ENCODE measurements around the gene CYP4B1.
"Not testable (repeated sequence)": the region's sequence is repeated elsewhere in the genome, so short reads cannot be mapped to it uniquely, and the experiment has no call there.

Gene CYP4B1

DNA sequence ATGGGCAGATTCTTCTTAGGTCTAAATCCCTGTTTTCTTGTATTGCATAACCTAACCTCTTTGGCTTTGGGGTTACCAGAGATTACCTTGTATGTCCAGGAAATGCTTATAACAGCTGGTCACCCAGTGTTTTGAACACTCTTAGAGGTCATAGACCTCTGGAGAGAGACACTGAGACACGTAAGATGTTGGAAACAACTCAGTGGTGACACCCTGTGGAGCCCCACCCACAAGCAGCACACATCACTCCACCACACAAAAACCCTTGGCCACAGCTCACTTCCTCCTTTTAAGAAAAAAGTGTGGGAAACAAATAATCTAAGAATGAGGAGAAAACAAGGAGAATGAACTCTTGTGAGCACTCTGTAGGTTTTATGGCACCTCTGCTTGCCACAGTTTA, 26.3 kb upstream of the CYP4B1 start:
- Mint-ChIP-seq H3K4me3 (no peak overlapping the region), H3K27me3 (peaks cover 19% of the 10 kb centered on the region), H3K9me3 (peaks cover 20% of the 10 kb centered on the region), H3K36me3 (no peaks in the 10 kb centered on the region), H3K27ac (no peak overlapping the region), H3K4me1 (no peaks in the 10 kb centered on the region)
- no peak for ATAC-seq

- peaks cover 18% of the 10 kb centered on the region for H3K9me3 Mint-ChIP-seq
- H3K4me3 Mint-ChIP-seq, result no peak overlapping the region
- H3K4me1 Mint-ChIP-seq, result no peaks in the 10 kb centered on the region
- ATAC-seq, result no peak
- H3K27ac Mint-ChIP-seq, result no peak overlapping the region
- no peaks in the 10 kb centered on the region for H3K36me3 Mint-ChIP-seq
- peaks cover 2% of the 10 kb centered on the region for H3K27me3 Mint-ChIP-seq
Observed at GRCh38 chr1:46774297-46774696, 24.5 kb upstream of the CYP4B1 start.

DNA sequence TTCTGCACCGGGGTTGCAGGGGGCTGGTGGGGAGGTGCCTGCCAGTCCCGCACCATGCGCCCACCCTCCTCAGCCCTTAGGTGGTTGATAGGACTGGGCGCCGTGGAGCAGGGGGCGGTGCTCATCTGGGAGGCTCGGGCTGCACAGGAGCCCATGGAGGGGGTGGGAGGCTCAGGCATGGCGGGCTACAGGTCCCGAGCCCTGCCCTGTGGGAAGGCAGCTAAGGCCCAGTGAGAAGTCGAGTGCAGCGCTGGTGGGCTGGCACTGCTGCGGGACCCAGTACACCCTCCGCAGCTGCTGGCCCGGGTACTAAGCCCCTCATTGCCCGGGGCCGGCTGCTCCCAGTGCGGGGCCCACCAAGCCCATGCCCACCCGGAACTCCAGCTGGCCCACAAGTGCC, 20.4 kb upstream of the CYP4B1 start:
- not testable (repeated sequence) for H3K4me3 Mint-ChIP-seq, H3K4me1 Mint-ChIP-seq, ATAC-seq, H3K36me3 Mint-ChIP-seq, H3K27ac Mint-ChIP-seq
- H3K9me3 Mint-ChIP-seq, result peaks cover 12% of the 10 kb centered on the region
- H3K27me3 Mint-ChIP-seq, result peaks cover 13% of the 10 kb centered on the region

DNA sequence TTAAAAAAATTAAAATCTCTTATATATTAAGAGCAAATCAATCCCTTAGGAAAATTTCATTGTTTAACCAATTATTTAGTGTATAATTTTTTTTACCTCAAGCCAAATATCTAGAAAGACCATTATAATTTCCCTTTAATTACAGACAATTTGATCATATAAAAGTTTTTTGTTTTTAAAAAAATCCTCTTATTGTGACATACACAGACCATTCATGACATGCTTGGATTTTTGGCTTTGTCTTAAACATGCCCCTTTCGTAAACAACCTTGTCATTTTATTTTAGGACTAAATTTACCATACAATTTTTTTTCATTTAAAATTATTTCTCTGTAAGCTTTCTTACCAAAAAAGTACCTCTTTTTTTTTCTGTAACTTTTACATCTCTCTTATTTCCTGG, 14.2 kb upstream of the CYP4B1 start:
- peaks cover 5% of the 10 kb centered on the region for H3K36me3 Mint-ChIP-seq
- H3K4me3 Mint-ChIP-seq, result no peak overlapping the region
- peaks cover 9% of the 10 kb centered on the region for H3K9me3 Mint-ChIP-seq
- no peak overlapping the region for H3K27ac Mint-ChIP-seq
- H3K4me1 Mint-ChIP-seq, result no peaks in the 10 kb centered on the region
- H3K27me3 Mint-ChIP-seq, result peaks cover 47% of the 10 kb centered on the region
- no peak for ATAC-seq

- H3K27ac Mint-ChIP-seq, H3K4me1 Mint-ChIP-seq, H3K4me3 Mint-ChIP-seq, ATAC-seq, H3K9me3 Mint-ChIP-seq, H3K36me3 Mint-ChIP-seq: not testable (repeated sequence)
- H3K27me3 Mint-ChIP-seq, result peaks cover 44% of the 10 kb centered on the region
Observed at GRCh38 chr1:46788634-46789033, 10.2 kb upstream of the CYP4B1 start.

GRCh38 chr1:46790446-46791101, 8.3 kb upstream of the CYP4B1 start:
- H3K4me1 Mint-ChIP-seq, result no peaks in the 10 kb centered on the region
- ATAC-seq, result no peak
- peaks cover 5% of the 10 kb centered on the region for H3K9me3 Mint-ChIP-seq
- H3K27me3 Mint-ChIP-seq, result peaks cover 39% of the 10 kb centered on the region
- H3K36me3 Mint-ChIP-seq, result no peaks in the 10 kb centered on the region
- no peak overlapping the region for H3K4me3 Mint-ChIP-seq
- H3K27ac Mint-ChIP-seq, result no peak overlapping the region

DNA sequence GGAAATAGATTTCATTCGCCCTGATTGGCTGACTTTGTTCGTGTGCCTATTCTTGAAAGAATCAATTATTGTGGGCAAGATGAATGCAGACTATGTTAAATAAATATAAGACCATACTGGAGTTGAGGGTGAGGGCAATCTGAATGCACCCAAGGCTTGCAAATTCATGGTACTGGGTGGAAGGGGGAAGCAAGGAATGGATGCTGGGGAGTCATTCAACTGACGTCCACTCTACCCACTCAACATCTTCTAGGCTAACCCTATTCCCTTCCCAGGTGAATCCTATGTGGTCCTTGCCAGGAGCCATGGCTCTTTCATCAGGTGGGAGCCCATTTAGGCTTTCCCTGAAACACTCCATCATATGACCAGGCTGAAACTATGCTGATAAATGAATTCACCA, 5.7 kb upstream of the CYP4B1 start:
- ATAC-seq, result no peak

DNA sequence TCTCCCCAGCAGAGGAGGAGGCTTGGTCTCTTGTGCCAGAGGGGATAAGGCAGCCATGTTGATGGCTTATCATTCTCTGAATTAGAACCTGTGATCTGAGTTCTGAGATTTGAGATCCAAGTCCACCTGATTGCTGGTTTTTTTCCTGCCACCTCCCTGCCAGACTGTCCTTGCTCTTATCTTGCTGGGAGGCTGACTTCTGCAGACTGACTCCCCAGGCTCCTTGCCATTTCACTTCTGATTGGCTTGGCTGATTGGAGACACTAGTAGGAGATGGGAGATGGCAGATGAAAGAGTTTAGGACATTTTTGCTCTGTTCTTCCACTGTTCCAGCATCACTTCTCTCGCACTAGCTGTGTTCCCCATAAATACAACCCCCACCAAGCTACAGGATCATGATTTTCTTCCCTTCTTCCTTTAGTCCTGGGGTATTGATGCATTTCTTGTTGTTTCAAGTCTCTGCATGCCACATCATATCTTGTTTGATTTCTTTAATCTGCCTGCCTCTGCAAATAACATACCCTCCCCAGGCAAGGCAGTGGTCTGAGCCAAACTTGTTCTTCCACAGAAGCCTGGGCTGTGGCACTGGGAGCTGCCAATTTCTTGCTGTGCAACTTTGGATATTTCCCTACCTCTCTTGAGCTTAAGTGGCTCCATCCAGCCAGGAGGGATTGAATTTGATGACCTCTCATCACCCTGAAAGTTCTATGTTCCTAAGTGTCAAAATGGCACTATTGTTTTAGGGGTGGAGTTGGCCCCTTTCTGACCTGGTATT, 963 bp upstream of the CYP4B1 start:
- Mint-ChIP-seq H3K4me1 (no peaks in the 10 kb centered on the region), H3K9me3 (peaks cover 3% of the 10 kb centered on the region), H3K27ac (no peak overlapping the region), H3K4me3 (no peak overlapping the region), H3K27me3 (peaks cover 34% of the 10 kb centered on the region), H3K36me3 (no peaks in the 10 kb centered on the region)
- no peak for ATAC-seq

More for the DNA sequence above, 5.7 kb upstream of the CYP4B1 start:
- Mint-ChIP-seq H3K27ac (no peak overlapping the region), H3K4me1 (no peaks in the 10 kb centered on the region), H3K4me3 (no peak overlapping the region), H3K36me3 (no peaks in the 10 kb centered on the region), H3K9me3 (peaks cover 5% of the 10 kb centered on the region), H3K27me3 (peaks cover 47% of the 10 kb centered on the region)

- Mint-ChIP-seq H3K27ac (no peak overlapping the region), H3K4me3 (no peak overlapping the region), H3K36me3 (no peaks in the 10 kb centered on the region), H3K27me3 (peaks cover 34% of the 10 kb centered on the region), H3K9me3 (no peaks in the 10 kb centered on the region), H3K4me1 (no peaks in the 10 kb centered on the region)
- no peak for ATAC-seq
Observed at GRCh38 chr1:46800742-46801141, 1.9 kb downstream of the CYP4B1 start.

- Mint-ChIP-seq H3K9me3 (no peaks in the 10 kb centered on the region), H3K4me3 (no peak overlapping the region), H3K27ac (no peak overlapping the region), H3K27me3 (peaks cover 28% of the 10 kb centered on the region), H3K4me1 (no peaks in the 10 kb centered on the region), H3K36me3 (no peaks in the 10 kb centered on the region)
- no peak for ATAC-seq
Observed at GRCh38 chr1:46801323-46802055, 2.6 kb downstream of the CYP4B1 start.

DNA sequence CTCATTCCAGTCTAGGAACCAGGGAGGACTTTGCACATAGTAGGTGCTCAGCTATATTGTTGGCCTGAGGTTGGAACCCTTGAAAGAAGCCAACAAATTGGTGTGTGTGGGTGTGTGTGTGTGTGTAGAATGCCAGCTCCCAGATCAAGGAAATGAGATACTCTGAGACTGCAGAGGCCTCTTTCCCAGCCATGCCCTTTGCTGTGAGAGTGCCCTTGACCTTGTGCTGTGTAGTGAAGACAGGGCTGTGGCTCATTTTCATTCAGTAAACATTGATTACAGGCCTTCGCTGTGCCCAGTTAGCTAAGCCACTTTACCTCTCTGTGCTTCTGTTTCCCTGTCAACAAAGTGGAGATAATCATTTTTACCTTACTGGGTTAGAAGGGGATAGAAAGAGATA, 3.2 kb downstream of the CYP4B1 start:
- H3K4me3 Mint-ChIP-seq, result no peak overlapping the region

DNA sequence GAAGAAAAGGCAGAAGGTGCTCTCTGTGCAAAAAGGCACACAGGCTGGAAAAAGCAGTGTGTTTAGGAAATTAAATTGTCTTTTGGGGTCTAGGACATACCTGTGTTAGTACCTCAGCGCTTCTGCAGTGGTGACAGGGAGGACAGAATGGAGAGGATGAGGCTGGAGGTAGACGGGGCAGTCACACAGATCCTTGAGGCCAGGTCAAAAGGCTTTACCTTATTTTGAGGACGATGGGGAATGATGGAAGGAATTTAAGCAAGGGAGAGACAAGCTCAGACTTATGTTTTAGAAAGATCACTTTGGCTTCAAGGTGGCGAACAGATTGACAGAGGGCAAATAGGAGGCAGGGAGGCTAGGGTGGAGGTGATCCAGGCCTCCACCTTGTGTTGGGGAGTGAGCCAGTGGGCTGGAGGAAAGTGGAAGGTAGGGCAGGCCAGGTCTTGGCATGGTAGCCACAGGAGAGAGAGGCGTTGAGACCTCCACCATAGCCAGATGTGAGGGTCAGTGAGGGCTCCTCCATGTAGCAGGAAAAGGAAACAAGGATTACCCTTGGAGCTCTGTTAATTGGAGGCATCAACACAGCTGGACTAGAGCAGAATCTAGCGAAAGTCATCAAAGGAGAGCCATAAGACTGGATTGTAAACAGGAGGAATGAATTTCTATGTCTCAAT, 4.2 kb downstream of the CYP4B1 start:
- Mint-ChIP-seq H3K36me3 (no peaks in the 10 kb centered on the region), H3K27me3 (peaks cover 14% of the 10 kb centered on the region), H3K27ac (no peak overlapping the region), H3K9me3 (peaks cover 3% of the 10 kb centered on the region), H3K4me1 (no peaks in the 10 kb centered on the region), H3K4me3 (no peak overlapping the region)
- no peak for ATAC-seq

More for the DNA sequence above, 3.2 kb downstream of the CYP4B1 start:
- Mint-ChIP-seq H3K27me3 (peaks cover 22% of the 10 kb centered on the region), H3K4me1 (no peaks in the 10 kb centered on the region), H3K9me3 (no peaks in the 10 kb centered on the region), H3K27ac (no peak overlapping the region), H3K36me3 (no peaks in the 10 kb centered on the region)
- ATAC-seq, result no peak

- Mint-ChIP-seq H3K9me3 (peaks cover 3% of the 10 kb centered on the region), H3K27ac (no peak overlapping the region), H3K4me3 (no peak overlapping the region), H3K27me3 (peaks cover 9% of the 10 kb centered on the region), H3K36me3 (no peaks in the 10 kb centered on the region), H3K4me1 (no peaks in the 10 kb centered on the region)
- no peak for ATAC-seq
Observed at GRCh38 chr1:46804027-46804889, 5.4 kb downstream of the CYP4B1 start.

DNA sequence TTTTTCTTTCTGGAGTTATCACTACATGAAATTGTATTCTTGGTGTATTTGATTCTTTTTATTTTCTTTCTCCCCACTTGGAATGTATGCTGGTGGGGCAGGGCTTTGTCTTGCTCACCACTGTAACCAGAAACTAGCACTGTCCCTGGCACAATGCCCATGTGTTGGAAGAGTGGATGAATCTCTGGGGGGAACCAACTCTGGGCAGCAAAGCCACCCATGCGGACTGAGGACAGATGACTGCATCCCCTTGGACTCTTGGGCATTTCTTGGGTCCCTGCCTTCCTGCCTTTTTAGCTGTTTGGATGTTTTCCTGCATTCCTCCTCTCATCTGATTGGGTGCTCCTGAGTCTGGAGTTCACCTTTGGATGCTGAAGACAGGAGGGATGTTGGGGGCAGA, 6.1 kb downstream of the CYP4B1 start:
- H3K9me3 Mint-ChIP-seq, result peaks cover 3% of the 10 kb centered on the region
- peaks cover 7% of the 10 kb centered on the region for H3K27me3 Mint-ChIP-seq
- no peak overlapping the region for H3K27ac Mint-ChIP-seq
- H3K36me3 Mint-ChIP-seq, result no peaks in the 10 kb centered on the region
- ATAC-seq, result no peak
- no peaks in the 10 kb centered on the region for H3K4me1 Mint-ChIP-seq
- H3K4me3 Mint-ChIP-seq, result no peak overlapping the region

Measured in stimulated activated memory B cell treated with anti-CD40 and anti-IgM and Interleukin-4, amounts not matched to agents 10 μg/mL and 1 μg/mL and 100 μg/mL, for 72 hours (primary cell).